ENCODE results near the gene RNF166. TPM values are rescaled to one million over a fixed set of nuclear protein-coding genes. Genes with fewer than 3 reads are reported as not detected.

Gene RNF166
- total and polyA plus RNA-seq, 2 donors (not counting 3 experiments of a cell fraction or from before 2014, with no cell fraction given) = 27.6 to 38.8 TPM

DNA sequence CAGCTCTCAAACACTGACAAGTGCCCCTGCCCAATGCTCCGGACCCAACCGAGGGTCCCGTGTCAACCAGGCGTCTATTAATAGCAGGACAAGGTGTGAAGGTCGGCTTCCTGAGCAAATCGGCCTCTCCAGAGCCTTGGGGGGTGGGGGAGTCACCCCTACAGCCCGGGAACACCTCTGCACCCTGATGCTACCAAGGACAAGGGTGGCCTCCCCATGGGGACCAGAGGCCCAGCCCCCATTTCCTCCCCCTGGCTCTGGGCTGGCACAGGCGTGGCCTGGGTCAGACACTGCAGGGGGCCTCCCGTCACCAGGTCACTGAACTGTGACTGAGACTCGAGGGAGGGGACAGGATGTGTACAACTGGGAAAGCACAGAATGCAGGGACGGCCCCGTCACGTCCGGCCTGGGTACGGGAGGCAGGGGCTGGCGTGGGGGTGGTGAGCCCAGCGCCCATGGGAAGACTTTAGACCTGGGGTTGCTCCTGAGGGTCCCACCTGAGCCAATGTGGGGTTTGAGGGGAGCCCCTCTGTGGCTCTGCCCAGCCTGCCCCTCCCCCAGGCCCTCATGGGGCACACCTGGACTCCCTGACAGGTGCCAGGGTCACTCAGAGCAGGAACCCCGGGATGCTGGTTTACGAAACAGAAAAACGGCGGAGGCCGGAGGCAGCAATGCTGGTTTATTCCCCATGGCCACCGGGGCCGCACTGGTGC, 54.8 kb downstream of the RNF166 start:
- H3K4me1 ChIP-seq (ENCODE audit: control insufficient read depth, extremely low read depth, insufficient read depth, low read length) = peaks cover 13% of the 10 kb centered on the region
- TF ChIP-seq EZH2 (IDR thresholded peaks at IDR 0.05; ENCODE audit: borderline replicate concordance, low read depth, low read length, severe bottlenecking) (no peak), JUN (IDR thresholded peaks at IDR 0.05; ENCODE audit: borderline replicate concordance, insufficient read depth, insufficient read length, low read depth) (no peak), POLR2A (IDR thresholded peaks at IDR 0.05; ENCODE audit: low read depth, low read length) (no peak), MYC (IDR thresholded peaks at IDR 0.05; ENCODE audit: low read depth, low read length) (no peak), GATA2 (IDR thresholded peaks at IDR 0.05; ENCODE audit: insufficient read depth, insufficient read length, low read depth, low read length) (no peak), POLR2AphosphoS5 (IDR thresholded peaks at IDR 0.05; ENCODE audit: insufficient read depth, low read depth, low read length) (no peak), FOS (IDR thresholded peaks at IDR 0.05; ENCODE audit: borderline replicate concordance, insufficient read depth, low read length) (no peak)
- TF ChIP-seq, protein P1, sequence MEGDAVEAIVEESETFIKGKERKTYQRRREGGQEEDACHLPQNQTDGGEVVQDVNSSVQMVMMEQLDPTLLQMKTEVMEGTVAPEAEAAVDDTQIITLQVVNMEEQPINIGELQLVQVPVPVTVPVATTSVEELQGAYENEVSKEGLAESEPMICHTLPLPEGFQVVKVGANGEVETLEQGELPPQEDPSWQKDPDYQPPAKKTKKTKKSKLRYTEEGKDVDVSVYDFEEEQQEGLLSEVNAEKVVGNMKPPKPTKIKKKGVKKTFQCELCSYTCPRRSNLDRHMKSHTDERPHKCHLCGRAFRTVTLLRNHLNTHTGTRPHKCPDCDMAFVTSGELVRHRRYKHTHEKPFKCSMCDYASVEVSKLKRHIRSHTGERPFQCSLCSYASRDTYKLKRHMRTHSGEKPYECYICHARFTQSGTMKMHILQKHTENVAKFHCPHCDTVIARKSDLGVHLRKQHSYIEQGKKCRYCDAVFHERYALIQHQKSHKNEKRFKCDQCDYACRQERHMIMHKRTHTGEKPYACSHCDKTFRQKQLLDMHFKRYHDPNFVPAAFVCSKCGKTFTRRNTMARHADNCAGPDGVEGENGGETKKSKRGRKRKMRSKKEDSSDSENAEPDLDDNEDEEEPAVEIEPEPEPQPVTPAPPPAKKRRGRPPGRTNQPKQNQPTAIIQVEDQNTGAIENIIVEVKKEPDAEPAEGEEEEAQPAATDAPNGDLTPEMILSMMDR (IDR thresholded peaks at IDR 0.05; ENCODE audit: extremely low read depth in 1 of 2, insufficient read depth in 1 of 2, low read depth in 1 of 2, low read length in 2 of 2) = no peak
- TF ChIP-seq, protein P2, sequence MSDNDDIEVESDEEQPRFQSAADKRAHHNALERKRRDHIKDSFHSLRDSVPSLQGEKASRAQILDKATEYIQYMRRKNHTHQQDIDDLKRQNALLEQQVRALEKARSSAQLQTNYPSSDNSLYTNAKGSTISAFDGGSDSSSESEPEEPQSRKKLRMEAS (IDR thresholded peaks at IDR 0.05; ENCODE audit: insufficient read depth, insufficient read length) = no peak
- H3K36me3 ChIP-seq (ENCODE audit: control insufficient read depth in 2 of 2, extremely low read depth in 1 of 2, insufficient read depth in 2 of 2, low read length in 2 of 2) = peaks cover 3 to 15% of the 10 kb centered on the region in 2 experiments
- H3K4me3 ChIP-seq (replicated peaks in 1 of 3; ENCODE audit: insufficient read depth in 1 of 3, low read depth in 1 of 3, low read length in 3 of 3) = peak overlapping the region in 1 of 3 experiments; percentile 68
- POLR2A ChIA-PET = no interaction called here
- intact Hi-C loops (cut with micrococcal nuclease) (no loop called here), dilution Hi-C loops (cut with MboI; ENCODE audit: extremely low pct_ligation_motif_present, low sequenced_read_pairs) (no loop called here)
- CTCF ChIA-PET = interaction anchor here (0.6 kb wide), 1 partner anchor 14 kb away, joined by 3 read pairs; no protein-coding TSS in a partner anchor
- FAIRE-seq (peak; percentile 43), DNase-seq (ENCODE audit: low read depth, low spot score) (no peak)
- H3K9me1 ChIP-seq (replicated peaks; ENCODE audit: control insufficient read depth, extremely low read depth, insufficient read depth, low read length) = no peaks in the 10 kb centered on the region
- BruUV-seq (replicated peaks) = no TSS peak
- H3K27me3 ChIP-seq (ENCODE audit: control insufficient read depth in 2 of 2, insufficient read depth in 2 of 2, low read length in 2 of 2) = no peaks in the 10 kb centered on the region
- H3K27ac ChIP-seq (ENCODE audit: insufficient read depth, low read depth, low read length) = peak overlapping the region; percentile 5
- H2AFZ ChIP-seq (ENCODE audit: low read depth, low read length) = no peak overlapping the region
- H3K9ac ChIP-seq (replicated peaks; ENCODE audit: extremely low read depth, insufficient read depth, low read length) = no peak overlapping the region
- no peaks in the 10 kb centered on the region for H3K79me2 ChIP-seq (ENCODE audit: control insufficient read depth, insufficient read depth, low read length)
- peak overlapping the region; percentile 65 for H3K4me2 ChIP-seq (ENCODE audit: insufficient read depth, low read length)
- H3K9me3 ChIP-seq (replicated peaks; ENCODE audit: control insufficient read depth, insufficient read depth, low read length) = no peaks in the 10 kb centered on the region
- H4K20me1 ChIP-seq (replicated peaks; ENCODE audit: control insufficient read depth, extremely low read depth, insufficient read depth, low read length) = no peaks in the 10 kb centered on the region

All from endothelial cell of umbilical vein (primary cell).